ENCODE data around the gene NENF. TPM values are rescaled to one million over a fixed set of nuclear protein-coding genes. Genes with fewer than 3 reads are reported as not detected.

Gene NENF
- total and polyA plus RNA-seq, 4 donors = 6.6 to 44.3 (median 16.0) TPM

DNA sequence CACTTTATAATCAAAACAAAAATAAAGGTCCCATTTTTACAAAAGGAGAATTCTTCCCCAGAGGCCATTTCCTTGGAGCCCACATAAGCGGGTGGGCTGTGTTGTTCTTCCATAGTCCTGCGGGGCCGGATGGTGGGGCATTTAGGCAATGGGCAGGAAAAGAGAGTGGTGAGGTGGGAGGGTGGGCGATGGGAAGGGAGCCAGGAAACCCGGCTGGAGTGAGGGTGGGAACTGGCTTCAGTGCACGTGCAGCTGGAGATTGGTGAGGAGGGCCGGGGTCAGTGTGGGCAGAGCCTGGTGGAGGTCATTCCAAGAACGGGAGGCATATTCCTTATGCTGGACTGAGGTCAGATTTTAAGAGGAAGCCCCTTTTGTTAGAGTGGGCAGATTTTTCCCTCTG, 13.6 kb downstream of the NENF start:
- Histone ChIP-seq H3K9ac (ENCODE audit: low read depth in 1 of 2, low read length in 2 of 2) (no peak overlapping the region), H3K9me3 (ENCODE audit: control insufficient read depth in 4 of 4, low read length in 3 of 4) (no peaks in the 10 kb centered on the region), H3K4me1 (ENCODE audit: control insufficient read depth in 4 of 4, insufficient read depth in 4 of 4, low read length in 3 of 4) (no peaks in the 10 kb centered on the region), H3K27me3 (ENCODE audit: control insufficient read depth in 4 of 4, insufficient read depth in 4 of 4, low read length in 3 of 4) (no peaks in the 10 kb centered on the region), H3K27ac (ENCODE audit: low read depth in 1 of 2, low read length in 2 of 2) (no peak overlapping the region), H3K36me3 (ENCODE audit: control insufficient read depth in 4 of 4, insufficient read depth in 3 of 4, low read depth in 1 of 4, low read length in 3 of 4) (peaks cover 0 to 5% (median 3%) of the 10 kb centered on the region in 4 donors), H3K4me3 (ENCODE audit: low read depth in 1 of 3, low read length in 3 of 3) (no peak overlapping the region)
- 96% methylated on average over 8 of the region's 8 CpGs for WGBS
- no peak for DNase-seq (ENCODE audit: low spot score)
- TF ChIP-seq HNF4G (IDR thresholded peaks at IDR 0.05) = no peak
- TF ChIP-seq RAD21 (IDR thresholded peaks at IDR 0.05) = no peak

DNA sequence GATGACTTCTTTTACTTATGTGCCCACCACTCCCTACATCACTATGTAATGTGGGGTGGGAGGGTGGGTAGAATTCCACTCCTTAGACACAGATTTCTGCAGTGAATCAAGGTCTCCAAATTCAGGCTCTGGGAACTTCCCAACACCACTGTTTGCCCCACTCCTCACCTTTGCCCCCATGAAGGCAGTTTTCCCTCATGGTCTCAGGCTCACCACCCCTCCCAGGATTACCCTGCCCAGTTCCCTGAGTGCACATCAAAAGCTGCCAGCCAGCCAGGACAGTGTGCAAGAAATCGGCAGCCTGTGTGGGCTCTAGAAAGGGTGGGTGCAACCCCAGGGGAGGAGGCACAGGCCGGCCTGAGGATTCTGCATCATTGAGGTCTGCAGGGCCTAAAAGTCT, 14.8 kb downstream of the NENF start:
- Histone ChIP-seq H3K4me3 (ENCODE audit: low read depth in 1 of 3, low read length in 3 of 3) (no peak overlapping the region), H3K27ac (ENCODE audit: low read depth in 1 of 2, low read length in 2 of 2) (no peak overlapping the region), H3K36me3 (ENCODE audit: control insufficient read depth in 4 of 4, insufficient read depth in 3 of 4, low read depth in 1 of 4, low read length in 3 of 4) (peaks cover 0 to 5% (median 3%) of the 10 kb centered on the region in 4 donors), H3K9ac (ENCODE audit: low read depth in 1 of 2, low read length in 2 of 2) (no peak overlapping the region), H3K9me3 (ENCODE audit: control insufficient read depth in 4 of 4, low read length in 3 of 4) (no peaks in the 10 kb centered on the region), H3K4me1 (ENCODE audit: control insufficient read depth in 4 of 4, insufficient read depth in 4 of 4, low read length in 3 of 4) (no peaks in the 10 kb centered on the region), H3K27me3 (ENCODE audit: control insufficient read depth in 4 of 4, insufficient read depth in 4 of 4, low read length in 3 of 4) (no peaks in the 10 kb centered on the region)
- 85% methylated on average over 2 of the region's 2 CpGs for WGBS
- DNase-seq (ENCODE audit: low spot score) = no peak
- TF ChIP-seq RXRA (IDR thresholded peaks at IDR 0.05) (no peak), JUND (IDR thresholded peaks at IDR 0.05) (no peak), FOXA2 (IDR thresholded peaks at IDR 0.05) (no peak), EGR1 (IDR thresholded peaks at IDR 0.05; ENCODE audit: low read depth in 2 of 2) (no peak), GABPA (IDR thresholded peaks at IDR 0.05 in 1 of 2, conservative IDR thresholded peaks at IDR 0.05 in 1 of 2) (no peak), RAD21 (IDR thresholded peaks at IDR 0.05) (no peak), FOXA1 (IDR thresholded peaks at IDR 0.05) (no peak), NR2F2 (IDR thresholded peaks at IDR 0.05) (no peak), TAF1 (conservative IDR thresholded peaks at IDR 0.05) (no peak), HNF4A (conservative IDR thresholded peaks at IDR 0.05) (no peak)
- TF ChIP-seq, protein P1, sequence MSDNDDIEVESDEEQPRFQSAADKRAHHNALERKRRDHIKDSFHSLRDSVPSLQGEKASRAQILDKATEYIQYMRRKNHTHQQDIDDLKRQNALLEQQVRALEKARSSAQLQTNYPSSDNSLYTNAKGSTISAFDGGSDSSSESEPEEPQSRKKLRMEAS (IDR thresholded peaks at IDR 0.05) = no peak

- WGBS = 88% methylated on average over 4 of the region's 4 CpGs
- Histone ChIP-seq H3K9ac (ENCODE audit: low read depth in 1 of 2, low read length in 2 of 2) (no peak overlapping the region), H3K36me3 (ENCODE audit: control insufficient read depth in 4 of 4, insufficient read depth in 3 of 4, low read depth in 1 of 4, low read length in 3 of 4) (peaks cover 0 to 2% (median 0%) of the 10 kb centered on the region in 4 donors), H3K4me3 (ENCODE audit: low read depth in 1 of 3, low read length in 3 of 3) (no peak overlapping the region), H3K27ac (ENCODE audit: low read depth in 1 of 2, low read length in 2 of 2) (no peak overlapping the region), H3K9me3 (ENCODE audit: control insufficient read depth in 4 of 4, low read length in 3 of 4) (no peaks in the 10 kb centered on the region), H3K4me1 (ENCODE audit: control insufficient read depth in 4 of 4, insufficient read depth in 4 of 4, low read length in 3 of 4) (no peaks in the 10 kb centered on the region), H3K27me3 (ENCODE audit: control insufficient read depth in 4 of 4, insufficient read depth in 4 of 4, low read length in 3 of 4) (no peaks in the 10 kb centered on the region)
- DNase-seq (ENCODE audit: low spot score) = no peak
- TF ChIP-seq SP1 (IDR thresholded peaks at IDR 0.05) (no peak), CTCF (IDR thresholded peaks at IDR 0.05; ENCODE audit: low read depth, low read length, missing input control) (no peak), FOXA1 (IDR thresholded peaks at IDR 0.05) (no peak), TAF1 (conservative IDR thresholded peaks at IDR 0.05) (no peak), JUND (IDR thresholded peaks at IDR 0.05) (no peak), NR2F2 (IDR thresholded peaks at IDR 0.05) (no peak), EGR1 (IDR thresholded peaks at IDR 0.05; ENCODE audit: low read depth in 2 of 2) (no peak), RXRA (IDR thresholded peaks at IDR 0.05) (no peak), YY1 (IDR thresholded peaks at IDR 0.05) (no peak), HNF4G (IDR thresholded peaks at IDR 0.05) (no peak), GABPA (IDR thresholded peaks at IDR 0.05 in 1 of 2, conservative IDR thresholded peaks at IDR 0.05 in 1 of 2) (no peak), HNF4A (conservative IDR thresholded peaks at IDR 0.05) (no peak), FOXA2 (IDR thresholded peaks at IDR 0.05) (no peak), RAD21 (IDR thresholded peaks at IDR 0.05) (no peak)
- TF ChIP-seq, protein P2, sequence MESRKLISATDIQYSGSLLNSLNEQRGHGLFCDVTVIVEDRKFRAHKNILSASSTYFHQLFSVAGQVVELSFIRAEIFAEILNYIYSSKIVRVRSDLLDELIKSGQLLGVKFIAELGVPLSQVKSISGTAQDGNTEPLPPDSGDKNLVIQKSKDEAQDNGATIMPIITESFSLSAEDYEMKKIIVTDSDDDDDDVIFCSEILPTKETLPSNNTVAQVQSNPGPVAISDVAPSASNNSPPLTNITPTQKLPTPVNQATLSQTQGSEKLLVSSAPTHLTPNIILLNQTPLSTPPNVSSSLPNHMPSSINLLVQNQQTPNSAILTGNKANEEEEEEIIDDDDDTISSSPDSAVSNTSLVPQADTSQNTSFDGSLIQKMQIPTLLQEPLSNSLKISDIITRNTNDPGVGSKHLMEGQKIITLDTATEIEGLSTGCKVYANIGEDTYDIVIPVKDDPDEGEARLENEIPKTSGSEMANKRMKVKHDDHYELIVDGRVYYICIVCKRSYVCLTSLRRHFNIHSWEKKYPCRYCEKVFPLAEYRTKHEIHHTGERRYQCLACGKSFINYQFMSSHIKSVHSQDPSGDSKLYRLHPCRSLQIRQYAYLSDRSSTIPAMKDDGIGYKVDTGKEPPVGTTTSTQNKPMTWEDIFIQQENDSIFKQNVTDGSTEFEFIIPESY (IDR thresholded peaks at IDR 0.05) = no peak
- TF ChIP-seq, protein P1 (IDR thresholded peaks at IDR 0.05) = no peak
- TF ChIP-seq, protein P3, sequence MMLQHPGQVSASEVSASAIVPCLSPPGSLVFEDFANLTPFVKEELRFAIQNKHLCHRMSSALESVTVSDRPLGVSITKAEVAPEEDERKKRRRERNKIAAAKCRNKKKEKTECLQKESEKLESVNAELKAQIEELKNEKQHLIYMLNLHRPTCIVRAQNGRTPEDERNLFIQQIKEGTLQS (IDR thresholded peaks at IDR 0.05) = no peak
Measured at GRCh38 chr1:212450331-212450881, 17.7 kb downstream of the NENF start.
